H1 (cell line): ENCODE measurements around the gene ERI2. TPM values are rescaled to one million over a fixed set of nuclear protein-coding genes. Genes with fewer than 3 reads are reported as not detected.

Experiments used
- BACH1 ChIP-seq: IDR thresholded peaks from 2 replicates; pipeline ENCODE4 v1.6.1; 2012; ENCODE audit warnings: low read length, improper control_type of control experiment
- CBX8 ChIP-seq: fragments of 300-800, 300-1000 bp; sonication (generic); IDR thresholded peaks from 2 replicates; pipeline ENCODE4 v1.7.1; 2016; ENCODE audit warnings: low read depth, low read length, borderline replicate concordance
- CHD7 ChIP-seq: fragments of 300-600 bp; sonication (generic); IDR thresholded peaks from 2 replicates; pipeline ENCODE4 v1.7.1; 2012; ENCODE audit warnings: low read length, moderate library complexity, mild to moderate bottlenecking, inconsistent platforms; ENCODE audit not compliant: insufficient replicate concordance
- MAFK ChIP-seq: IDR thresholded peaks from 2 replicates; pipeline ENCODE4 v1.6.1; 2012; ENCODE audit warnings: low read depth, mild to moderate bottlenecking, improper control_type of control experiment, low read length
- SIN3A ChIP-seq, 2 experiments: IDR thresholded peaks in 1 of 2; conservative IDR thresholded peaks in 1 of 2; 2 replicates each; pipeline ENCODE4 v1.6.1; 2011 to 2012; ENCODE audit warnings: low read length in 2 of 2, improper control_type of control experiment in 1 of 2, low read depth in 1 of 2, mild to moderate bottlenecking in 1 of 2
- SP1 ChIP-seq: IDR thresholded peaks from 2 replicates; pipeline ENCODE4 v1.6.1; 2011; ENCODE audit warnings: low read depth, low read length
- TEAD4 ChIP-seq: IDR thresholded peaks from 2 replicates; pipeline ENCODE4 v1.6.1; 2012; ENCODE audit warnings: low read depth, low read length, inconsistent platforms, mixed read lengths
- polyA plus RNA-seq, 7 experiments: library from polyadenylated mRNA; depleted of rRNA in 3 of 7; stranded (reverse) in 5 of 7; unstranded in 2 of 7; fragments of >200 nt in 5 of 7; fragments of 200-250 nt in 2 of 7; gene quantifications; 1 replicate in 5 of 7; 2 replicates in 1 of 7; 4 replicates in 1 of 7; pipeline versions ENCODE4 v1.2.1 to v1.2.3, GENCODE V29; 2011 to 2013; ENCODE audit warnings: missing spikeins in 2 of 7, mixed read lengths in 2 of 7
- total RNA-seq: library from RNA; stranded (reverse); fragmentation: NEBNext Ultra II Directional; extraction: Animal tissue kit (Norgen Biotek cat#: 25700); gene quantifications from 2 replicates; pipeline ENCODE4 v1.2.1, GENCODE V29; 2021
- TF ChIP-seq, protein P1 (sequence below): IDR thresholded peaks from 2 replicates; pipeline ENCODE4 v1.6.1; 2011; ENCODE audit warnings: low read length, improper control_type of control experiment
- TF ChIP-seq, protein P2 (sequence below): IDR thresholded peaks from 2 replicates; pipeline ENCODE4 v1.6.1; 2012; ENCODE audit warnings: low read length, inconsistent platforms

Gene ERI2
- total and polyA plus RNA-seq, 2 of the 8 experiments (the other 6 are each of a cell fraction or from before 2014, with no cell fraction given) = 11.0 to 12.6 TPM

- TF ChIP-seq CHD7 (no peak), SP1 (no peak), BACH1 (no peak), SIN3A (conservative IDR thresholded peaks at IDR 0.05 in 1 of 2, IDR thresholded peaks at IDR 0.05 in 1 of 2; ENCODE audit: low read depth in 1 of 2, low read length in 2 of 2) (no peak), TEAD4 (no peak), MAFK (no peak), CBX8 (no peak)
- TF ChIP-seq, protein P1, sequence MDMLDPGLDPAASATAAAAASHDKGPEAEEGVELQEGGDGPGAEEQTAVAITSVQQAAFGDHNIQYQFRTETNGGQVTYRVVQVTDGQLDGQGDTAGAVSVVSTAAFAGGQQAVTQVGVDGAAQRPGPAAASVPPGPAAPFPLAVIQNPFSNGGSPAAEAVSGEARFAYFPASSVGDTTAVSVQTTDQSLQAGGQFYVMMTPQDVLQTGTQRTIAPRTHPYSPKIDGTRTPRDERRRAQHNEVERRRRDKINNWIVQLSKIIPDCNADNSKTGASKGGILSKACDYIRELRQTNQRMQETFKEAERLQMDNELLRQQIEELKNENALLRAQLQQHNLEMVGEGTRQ = no peak
- TF ChIP-seq, protein P2, sequence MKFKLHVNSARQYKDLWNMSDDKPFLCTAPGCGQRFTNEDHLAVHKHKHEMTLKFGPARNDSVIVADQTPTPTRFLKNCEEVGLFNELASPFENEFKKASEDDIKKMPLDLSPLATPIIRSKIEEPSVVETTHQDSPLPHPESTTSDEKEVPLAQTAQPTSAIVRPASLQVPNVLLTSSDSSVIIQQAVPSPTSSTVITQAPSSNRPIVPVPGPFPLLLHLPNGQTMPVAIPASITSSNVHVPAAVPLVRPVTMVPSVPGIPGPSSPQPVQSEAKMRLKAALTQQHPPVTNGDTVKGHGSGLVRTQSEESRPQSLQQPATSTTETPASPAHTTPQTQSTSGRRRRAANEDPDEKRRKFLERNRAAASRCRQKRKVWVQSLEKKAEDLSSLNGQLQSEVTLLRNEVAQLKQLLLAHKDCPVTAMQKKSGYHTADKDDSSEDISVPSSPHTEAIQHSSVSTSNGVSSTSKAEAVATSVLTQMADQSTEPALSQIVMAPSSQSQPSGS = no peak
These were observed 37.8 kb upstream of the ERI2 start (continued) for GRCh38 chr16:20844054-20844453.
